Heart right ventricle (tissue), 16 donors: ENCODE measurements around the gene MAN1A1. TPM values are rescaled to one million over a fixed set of nuclear protein-coding genes. Genes with fewer than 3 reads are reported as not detected.

Source experiments
- ATAC-seq, 8 donors: fragments of 200-7000 bp; cut with Tn5 transposase; one replicate each; pipeline ENCODE4 v1.9.1; 2020; ENCODE audit warnings: mild to moderate bottlenecking in 8 of 8, moderate library complexity in 8 of 8, moderate number of reproducible peaks in 1 of 8
- DNase-seq, 2 donors: peaks; one replicate each; pipeline ENCODE4 v3.0.0-alpha.2; 2020
- H3K27ac ChIP-seq, 10 donors: fragments of 200-600 bp; sonication (generic) in 2 of 10; one replicate each; pipeline versions ENCODE4 v1.5.0 to v1.8.0; 2020 to 2022; ENCODE audit warnings: mild to moderate bottlenecking in 3 of 10
- H3K27me3 ChIP-seq, 7 donors: fragments of 200-600 bp; one replicate each; pipeline ENCODE4 v1.8.0; 2021 to 2022; ENCODE audit warnings: mild to moderate bottlenecking in 2 of 7
- H3K36me3 ChIP-seq, 9 donors: fragments of 200-600 bp; sonication (generic) in 1 of 9; one replicate each; pipeline versions ENCODE4 v1.5.0 to v1.8.0; 2020 to 2022; ENCODE audit warnings: mild to moderate bottlenecking in 2 of 9
- H3K4me1 ChIP-seq, 9 donors: fragments of 200-600 bp; sonication (generic) in 1 of 9; one replicate each; pipeline versions ENCODE4 v1.5.0 to v1.8.0; 2020 to 2022; ENCODE audit warnings: mild to moderate bottlenecking in 4 of 9
- H3K4me3 ChIP-seq, 10 donors: fragments of 200-600 bp; sonication (generic) in 2 of 10; one replicate each; pipeline versions ENCODE4 v1.5.0 to v1.8.0; 2020 to 2022; ENCODE audit warnings: mild to moderate bottlenecking in 7 of 10, moderate library complexity in 2 of 10
- H3K9me3 ChIP-seq, 11 donors: fragments of 200-600 bp in 10 of 11; sonication (generic) in 2 of 11; one replicate each; pipeline versions ENCODE4 v1.5.0 to v1.8.0; 2013 to 2022; ENCODE audit warnings: mild to moderate bottlenecking in 2 of 11, control low read depth in 1 of 11, moderate library complexity in 1 of 11
- CTCF ChIP-seq, 9 donors: fragments of 200-600 bp; sonication (generic) in 2 of 9; IDR thresholded peaks; one replicate each; pipeline versions ENCODE4 v1.5.0 to v1.8.0; 2021 to 2022; ENCODE audit warnings: antibody characterized with exemption in 9 of 9, mild to moderate bottlenecking in 5 of 9, moderate library complexity in 1 of 9
- WGBS, 2 donors: extraction: QIAGEN DNeasy Blood & Tissue Kit; methylation state at CpG; one replicate each; pipeline ENCODE4 v1.1.7; 2013; ENCODE audit warnings: inconsistent platforms in 1 of 2; 5-methylcytosine and 5-hydroxymethylcytosine counted together
- intact Hi-C, 10 donors: fragments of 100-400 bp; cut with DNase I; formaldehyde crosslinking; loops; one replicate each; pipeline versions ENCODE4 v1.11.1 to v1.14.2; 2022
- polyA plus RNA-seq, 2 donors: library from polyadenylated mRNA; stranded (reverse); fragments of 200-250 nt; gene quantifications; one replicate each; pipeline ENCODE4 v1.2.3, GENCODE V29; 2013
- total RNA-seq, 10 donors: library from RNA; stranded (reverse); fragmentation: NEBNext Ultra II Directional in 3 of 10; extraction: Animal tissue kit (Norgen Biotek cat#: 25700) in 3 of 10; gene quantifications; one replicate each; pipeline versions ENCODE4 v1.2.1 to v1.2.4, GENCODE V29; 2021 to 2023
- donor health status: Arrhythmogenic right ventricular cardiomyopathy.
- donor health status: ischemic (EF 13 %, LVEDD 7.1; RV severe dilation, severe dysfunction).
- donor health status: healthy with polysubstance abuse.
- donor health status: DM: no; HTN: yes; CAD: no.
- donor health status: DM: no; HTN: no; CAD: no.
- donor health status: ischemic (EF 25% LVEDD 6.9; RV normal size, moderate dysfunction).
- donor health status: ischemic (EF 25% LVEDD 5.7; RV mildly dilated, moderate dysfunction).
- donor health status: healthy.
- donor health status: DM: yes; HTN: yes; CAD: no.
- donor health status: Ischemic cardiomyopathy.
- donor health status: ischemic (EF 35%, LVEDD 5.7; RV mildly dilated, moderate dysfunction).
- donor health status: nonischemic (EF 11% LVEDD 7.7; RV severe dilation, severe dysfunction).
- donor health status: DM: yes; HTN: yes; CAD: no.
- donor health status: PGD.
- donor health status: ischemic (EF 29% LVEDD 5.4; RV normal size, mild dysfunction).
- donor health status: nonischemic (EF 23%, LVEDD 6.1; RV moderate dilation, normal function).

Gene MAN1A1
- total and polyA plus RNA-seq, 12 donors, result 6.2 to 22.0 (median 10.2) TPM

GRCh38 chr6:119207327-119207726 is 142.2 kb downstream of the MAN1A1 start:
- Histone ChIP-seq H3K27ac (no peak overlapping the region), H3K36me3 (peaks cover 0 to 31% (median 4%) of the 10 kb centered on the region in 9 donors), H3K4me1 (peaks cover 0 to 7% (median 0%) of the 10 kb centered on the region in 9 donors), H3K4me3 (no peak overlapping the region), H3K9me3 (no peaks in the 10 kb centered on the region), H3K27me3 (no peaks in the 10 kb centered on the region)
- ATAC-seq (no peak), DNase-seq (no peak)
- no peak for TF ChIP-seq CTCF (IDR thresholded peaks at IDR 0.05)
- intact Hi-C loops, result no loop called here
- 96 to 98% methylated on average over 2 of the region's 2 CpGs for WGBS, 2 donors

DNA sequence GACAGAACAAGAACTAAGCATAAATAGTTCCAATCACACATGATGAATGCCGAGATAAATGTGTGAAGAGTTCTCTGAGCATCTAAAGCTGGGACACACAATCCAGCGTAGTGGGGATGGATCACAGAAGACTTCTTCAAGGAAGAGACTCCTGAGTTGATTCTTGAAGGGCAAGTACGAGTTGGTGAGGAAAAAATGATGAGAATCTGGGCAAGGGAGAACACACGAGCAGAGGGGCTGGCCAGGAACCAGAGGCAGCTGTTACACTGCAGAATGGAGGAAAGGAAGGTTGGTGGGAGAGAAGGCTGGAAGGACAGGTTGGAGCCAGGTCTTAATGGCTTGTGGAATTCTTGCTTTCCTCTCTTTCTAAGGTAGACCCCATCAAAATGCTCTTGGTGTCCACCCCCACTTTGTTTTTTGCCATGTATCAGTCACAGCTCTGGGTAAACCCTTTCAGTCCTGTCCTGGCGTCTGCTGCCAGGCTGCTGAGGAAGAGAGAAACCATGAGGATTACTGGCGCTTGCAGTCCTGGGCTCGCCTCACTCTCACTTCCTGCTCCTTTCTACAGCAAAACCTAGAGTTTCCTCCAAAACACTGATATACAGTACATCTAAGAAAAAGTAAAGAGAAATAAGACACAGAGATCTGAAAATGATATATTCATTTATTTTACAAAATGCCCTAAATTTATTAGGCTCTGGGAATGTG is 143.5 kb downstream of the MAN1A1 start:
- H3K27me3 ChIP-seq, result no peaks in the 10 kb centered on the region
- peaks cover 0 to 7% (median 0%) of the 10 kb centered on the region in 9 donors for H3K4me1 ChIP-seq
- H3K9me3 ChIP-seq, result no peaks in the 10 kb centered on the region
- no peak for TF ChIP-seq CTCF (IDR thresholded peaks at IDR 0.05)
- H3K36me3 ChIP-seq, result peaks cover 0 to 42% (median 4%) of the 10 kb centered on the region in 9 donors
- no peak overlapping the region for H3K4me3 ChIP-seq
- WGBS, 2 donors, result 77 to 85% methylated on average over 7 of the region's 7 CpGs
- no peak overlapping the region for H3K27ac ChIP-seq
- no peak for ATAC-seq
- no peak for DNase-seq
- intact Hi-C loops, result no loop called here

- H3K27me3 ChIP-seq, result no peaks in the 10 kb centered on the region
- WGBS, 2 donors, result 88 to 92% methylated on average over 3 of the region's 3 CpGs
- no peak overlapping the region for H3K4me3 ChIP-seq
- H3K4me1 ChIP-seq, result peaks cover 0 to 4% (median 0%) of the 10 kb centered on the region in 9 donors
- DNase-seq (no peak), ATAC-seq (no peak)
- peaks cover 0 to 55% (median 4%) of the 10 kb centered on the region in 9 donors for H3K36me3 ChIP-seq
- no peak overlapping the region for H3K27ac ChIP-seq
- no peak for TF ChIP-seq CTCF (IDR thresholded peaks at IDR 0.05)
- no peaks in the 10 kb centered on the region for H3K9me3 ChIP-seq
- intact Hi-C loops, result no loop called here
These were observed 144.8 kb downstream of the MAN1A1 start for GRCh38 chr6:119204719-119205118.

GRCh38 chr6:119201480-119201879 is 148.1 kb downstream of the MAN1A1 start:
- WGBS, 2 donors, result 97% methylated on average over 1 of the region's 1 CpG
- H3K36me3 ChIP-seq, result peaks cover 0 to 83% (median 4%) of the 10 kb centered on the region in 9 donors
- no peaks in the 10 kb centered on the region for H3K9me3 ChIP-seq
- H3K4me1 ChIP-seq, result no peaks in the 10 kb centered on the region
- H3K4me3 ChIP-seq, result no peak overlapping the region
- H3K27ac ChIP-seq, result no peak overlapping the region
- H3K27me3 ChIP-seq, result no peaks in the 10 kb centered on the region
- no peak for DNase-seq
- intact Hi-C loops, result no loop called here
- TF ChIP-seq CTCF (IDR thresholded peaks at IDR 0.05), result no peak
- no peak for ATAC-seq
